SH-SY5Y (cell line): ENCODE results near the gene PLEKHG7.

Experiments used
- GATA2 ChIP-seq: IDR thresholded peaks from 2 replicates; pipeline ENCODE4 v1.6.1; 2011; ENCODE audit warnings: mild to moderate bottlenecking, low read depth, low read length
- GATA3 ChIP-seq: IDR thresholded peaks from 2 replicates; pipeline ENCODE4 v1.6.1; 2011; ENCODE audit warnings: low read depth, mild to moderate bottlenecking, low read length, moderate library complexity

DNA sequence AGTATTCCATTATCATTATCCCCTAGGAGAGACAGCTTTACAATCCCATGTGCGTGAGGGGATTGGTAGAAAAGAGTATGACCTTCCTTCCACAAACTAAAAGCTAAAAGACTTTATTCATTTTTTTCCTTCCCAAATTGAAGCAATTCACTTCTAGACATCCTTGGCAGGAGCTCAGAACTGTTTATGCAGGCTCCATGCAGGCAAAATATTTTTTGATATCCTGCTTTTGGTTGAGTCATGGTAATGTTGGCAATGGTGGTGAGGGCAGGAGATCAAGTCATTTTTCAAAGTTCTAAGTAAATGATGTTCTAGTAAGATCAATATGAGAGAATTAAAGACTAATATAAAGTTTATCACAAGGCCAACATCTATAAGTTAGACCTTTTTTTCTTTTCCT, 1.3 kb upstream of the PLEKHG7 start:
- TF ChIP-seq GATA3, result no peak
- no peak for TF ChIP-seq GATA2
